Adrenal gland (tissue), 19 donors: ENCODE measurements around the gene PHOX2A. TPM values are rescaled to one million over a fixed set of nuclear protein-coding genes. Genes with fewer than 3 reads are reported as not detected.
"Not testable (repeated sequence)": the region's sequence is repeated elsewhere in the genome, so short reads cannot be mapped to it uniquely, and the experiment has no call there.

Source experiments
- DNase-seq, 7 donors: peaks; one replicate each; pipeline ENCODE4 v3.0.0-alpha.2; 2019 to 2020
- H3K27ac ChIP-seq, 5 donors: fragments of 200-600 bp; sonication (generic) in 4 of 5; 1 replicate in 3 of 5; 2 replicates in 2 of 5; pipeline versions ENCODE4 v1.5.1 to v1.8.0; 2016 to 2020; ENCODE audit warnings: mild to moderate bottlenecking in 1 of 5
- H3K27me3 ChIP-seq: fragments of 200-600 bp; 2 replicates; pipeline ENCODE4 v1.8.0; 2021
- H3K36me3 ChIP-seq, 2 donors: fragments of 200-600 bp; replicated peaks in 1 of 2; 1 replicate in 1 of 2; 2 replicates in 1 of 2; pipeline versions ENCODE4 v1.5.1 to v1.8.0; 2018 to 2022
- H3K4me1 ChIP-seq, 2 donors: fragments of 200-600 bp; replicated peaks in 1 of 2; 1 replicate in 1 of 2; 2 replicates in 1 of 2; pipeline versions ENCODE4 v1.5.1 to v1.8.0; 2018 to 2021
- H3K4me3 ChIP-seq, 4 donors: fragments of 200-600 bp; sonication (generic) in 3 of 4; one replicate each; pipeline ENCODE4 v1.5.1; 2016 to 2018
- H3K9me3 ChIP-seq, 3 donors: fragments of 200-600 bp; sonication (generic) in 1 of 3; replicated peaks in 1 of 3; 1 replicate in 2 of 3; 2 replicates in 1 of 3; pipeline versions ENCODE4 v1.5.1 to v1.8.0; 2016 to 2021
- CTCF ChIP-seq, 6 experiments: fragments of 450-650 bp in 4 of 6; fragments of 200-600 bp in 2 of 6; sonication (generic) in 1 of 6; IDR thresholded peaks; 1 replicate in 5 of 6; 2 replicates in 1 of 6; pipeline versions ENCODE4 v1.5.1 to v1.8.0; 2016 to 2021; ENCODE audit warnings: antibody characterized with exemption in 6 of 6, mild to moderate bottlenecking in 2 of 6, moderate library complexity in 1 of 6
- POLR2A ChIP-seq, 2 donors: fragments of 450-650 bp; IDR thresholded peaks; one replicate each; pipeline ENCODE4 v1.6.1; 2017; ENCODE audit warnings: antibody characterized with exemption in 2 of 2, mild to moderate bottlenecking in 2 of 2, moderate library complexity in 1 of 2
- WGBS, 4 donors: extraction: QIAGEN DNeasy Blood & Tissue Kit in 2 of 4; methylation state at CpG; one replicate each; pipeline versions ENCODE4 v1.1.5 to v1.1.7; 2013 to 2017; 5-methylcytosine and 5-hydroxymethylcytosine counted together
- intact Hi-C, 2 donors: fragments of 100-400 bp; cut with DNase I; formaldehyde crosslinking; loops; one replicate each; pipeline versions ENCODE4 v1.14.1 to v1.15.0; 2022 to 2023
- long read RNA-seq, 10 donors: library from polyadenylated mRNA in 3 of 10; unstranded in 2 of 10; stranded (forward) in 1 of 10; transcript quantifications; one replicate each; pipeline ENCODE4 v2.0.0 and lab custom pipeline, GENCODE V29; 2021 to 2026
- polyA plus RNA-seq, 3 donors: library from polyadenylated mRNA; stranded (reverse); fragments of 200-250 nt in 2 of 3; fragments of 350-450 nt in 1 of 3; fragmentation: Illumina TruSeq in 1 of 3; extraction: RNeasy Lipid Tissue Mini Kit (QIAGEN cat#74804) in 1 of 3; gene quantifications; one replicate each; pipeline ENCODE4 v1.2.3, GENCODE V29; 2013 to 2014
- total RNA-seq, 9 donors: library from RNA; depleted of rRNA in 4 of 9; stranded (reverse); fragments of >200 nt in 4 of 9; fragments of 120-200 nt in 1 of 9; fragmentation: NEBNext Ultra II Directional in 1 of 9; extraction: Animal tissue kit (Norgen Biotek cat#: 25700) in 1 of 9; gene quantifications; one replicate each; pipeline versions ENCODE4 v1.1.0 to v1.2.4, GENCODE V29; 2013 to 2023
- donor health status: healthy with polysubstance abuse.
- donor health status: Bipolar disorder and iron deficiency.
- donor health status: DM: yes; HTN: yes; CAD: no.
- donor health status: DM: no; HTN: no; CAD: no.
- donor health status: DM: no; HTN: no; CAD: no.
- donor health status: DM: yes; HTN: yes; CAD: no.

PHOX2A gene
- total RNA-seq (10 to 100 TPM in 3 of 9 donors, 1 to 10 TPM in 1, under 1 TPM in 2, not detected in 3; 0.32 to 26.6 (median 9.0) TPM), polyA plus RNA-seq (10 to 100 TPM in 2 of 3 donors, 1 to 10 TPM in 1; 7.1 to 68.9 (median 19.2) TPM)
- long read RNA-seq, donor 1 = 0 reads
- long read RNA-seq, donor 2, partial matches to known transcripts = 106 of 106 reads
- long read RNA-seq, donor 2, other reads (novel, unspliced or antisense) = 0 of 106 reads
- long read RNA-seq, donor 3 = 0 reads
- long read RNA-seq, donor 4 = 0 reads
- long read RNA-seq, donor 5 = 0 reads
- long read RNA-seq, donor 6 = 0 reads
- long read RNA-seq, donor 7, partial matches to known transcripts = 64 of 65 reads
- long read RNA-seq, donor 7, other reads (novel, unspliced or antisense) = 0 of 65 reads
- long read RNA-seq, donor 8, partial matches to known transcripts = 44 of 44 reads
- long read RNA-seq, donor 8, other reads (novel, unspliced or antisense) = 0 of 44 reads
- long read RNA-seq, donor 9 = 0 reads
- long read RNA-seq, donor 10, partial matches to known transcripts = 0 of 1 reads
- long read RNA-seq, donor 10, other reads (novel, unspliced or antisense) = 0 of 1 reads

DNA sequence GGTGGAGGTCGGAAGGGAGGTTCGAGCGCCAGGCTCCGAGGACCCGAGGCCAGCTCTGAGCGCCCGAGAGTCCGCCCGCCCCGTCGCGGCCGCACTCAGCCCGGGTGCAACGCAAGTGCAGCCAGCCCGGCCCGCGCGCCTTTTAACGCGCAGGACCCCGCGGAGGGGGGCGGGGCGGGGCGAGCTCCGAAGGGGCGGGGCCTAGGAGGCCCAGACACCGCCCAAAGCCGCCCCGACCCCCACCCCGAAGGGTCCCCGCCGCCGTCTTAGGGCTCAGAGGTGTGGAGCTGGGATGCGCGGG, at the start of gene PHOX2A:
PHOX2A (minus strand) TSS at position 117 of the 301 bp plus-strand sequence. CDS start 172 bp downstream, outside the sequence.
- Histone ChIP-seq H3K36me3 (no peaks in the 10 kb centered on the region), H3K9me3 (no peaks in the 10 kb centered on the region), H3K4me1 (peaks cover 25 to 27% of the 10 kb centered on the region in 2 donors), H3K4me3 (peak within 1 kb of the TSS in 1 of 4 donors; percentile 6), H3K27ac (peak within 1 kb of the TSS in 1 of 5 donors; percentile 52), H3K27me3 (peaks cover 43% of the 10 kb centered on the region)
- 2 to 3% methylated on average over 25 to 37 of the region's 37 CpGs; no CpG with 5 or more reads in 2 of the 4 donors for WGBS, 4 donors
- no peak for TF ChIP-seq CTCF (IDR thresholded peaks at IDR 0.05)
- intact Hi-C loops = no loop called here
- peak in 3 of 7 donors; percentile 24 to 78 (median 45) for DNase-seq

DNA sequence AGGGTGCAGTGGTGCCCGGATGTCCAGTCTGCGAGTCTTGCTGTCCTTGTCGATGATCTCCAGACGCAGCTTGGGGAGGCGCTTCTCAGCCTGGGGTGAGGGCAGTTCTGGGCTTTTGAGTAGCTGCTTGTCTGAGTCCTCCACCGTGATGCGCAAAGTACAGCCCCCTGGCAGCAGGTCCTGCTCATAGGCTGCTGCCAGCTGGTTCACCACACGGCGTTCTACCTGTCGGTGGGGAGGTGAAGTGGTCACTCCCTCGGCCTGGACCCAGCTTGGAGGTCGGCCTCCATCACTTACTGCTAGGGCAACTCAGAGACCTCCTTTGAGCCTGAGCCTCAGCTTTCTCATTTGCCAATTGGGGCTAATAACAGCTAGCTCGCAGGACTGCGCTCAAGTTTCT, 49.4 kb upstream of the PHOX2A start:
- Histone ChIP-seq H3K4me3 (no peak overlapping the region), H3K36me3 (no peaks in the 10 kb centered on the region), H3K27ac (no peak overlapping the region), H3K9me3 (no peaks in the 10 kb centered on the region), H3K4me1 (no peaks in the 10 kb centered on the region), H3K27me3 (no peaks in the 10 kb centered on the region)
- DNase-seq = peak in 1 of 7 donors; percentile 44
- no peak for TF ChIP-seq POLR2A (IDR thresholded peaks at IDR 0.05)
- TF ChIP-seq CTCF (IDR thresholded peaks at IDR 0.05) = no peak
- 85 to 96% (median 94%) methylated on average over 4 to 14 of the region's 14 CpGs for WGBS, 4 donors
- intact Hi-C loops = loop anchor here (10.0 kb wide), 2 partner anchors 111 to 131 kb away; no protein-coding TSS in a partner anchor

DNA sequence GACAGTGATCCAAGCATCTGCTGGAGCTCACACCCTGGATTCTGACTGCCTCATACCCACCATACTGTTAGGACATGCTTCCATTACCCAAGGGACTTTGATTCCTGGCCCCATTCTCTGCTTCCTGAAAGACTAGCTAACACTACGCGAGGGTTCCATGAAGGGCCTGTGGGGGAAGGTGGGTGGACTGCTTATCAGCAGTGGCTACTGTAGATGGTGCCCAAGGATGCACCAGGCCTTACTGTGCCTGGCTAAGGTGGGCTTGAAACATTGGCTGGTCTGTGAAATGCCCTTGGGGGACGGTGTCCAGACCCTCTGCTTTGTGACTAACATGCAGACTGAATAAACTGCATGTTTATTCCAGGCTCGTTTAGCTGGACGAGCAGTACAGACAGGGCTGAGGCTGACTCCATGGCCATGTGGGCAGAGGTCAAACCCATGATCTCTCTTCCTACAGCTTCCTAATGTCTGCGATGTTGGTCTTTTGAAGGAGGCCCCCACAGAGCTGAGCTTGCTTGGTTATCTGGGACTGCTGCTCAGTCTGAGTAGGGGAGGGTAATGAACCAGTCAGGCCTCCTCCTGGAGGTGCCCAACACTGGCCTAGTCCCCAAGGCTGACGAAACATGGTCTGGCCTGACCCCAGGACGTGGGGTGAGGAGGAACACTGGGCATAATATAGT, 48.3 kb upstream of the PHOX2A start:
- intact Hi-C loops = loop anchor here (10.0 kb wide), 2 partner anchors 113 to 133 kb away; no protein-coding TSS in a partner anchor
- Histone ChIP-seq H3K27me3 (no peaks in the 10 kb centered on the region), H3K27ac (no peak overlapping the region), H3K4me1 (no peaks in the 10 kb centered on the region), H3K9me3 (no peaks in the 10 kb centered on the region), H3K36me3 (no peaks in the 10 kb centered on the region), H3K4me3 (no peak overlapping the region)
- DNase-seq = peak in 1 of 7 donors; percentile 41
- TF ChIP-seq POLR2A (IDR thresholded peaks at IDR 0.05) = no peak
- no peak for TF ChIP-seq CTCF (IDR thresholded peaks at IDR 0.05)
- WGBS, 4 donors = 77 to 98% (median 89%) methylated on average over 4 to 8 of the region's 8 CpGs

DNA sequence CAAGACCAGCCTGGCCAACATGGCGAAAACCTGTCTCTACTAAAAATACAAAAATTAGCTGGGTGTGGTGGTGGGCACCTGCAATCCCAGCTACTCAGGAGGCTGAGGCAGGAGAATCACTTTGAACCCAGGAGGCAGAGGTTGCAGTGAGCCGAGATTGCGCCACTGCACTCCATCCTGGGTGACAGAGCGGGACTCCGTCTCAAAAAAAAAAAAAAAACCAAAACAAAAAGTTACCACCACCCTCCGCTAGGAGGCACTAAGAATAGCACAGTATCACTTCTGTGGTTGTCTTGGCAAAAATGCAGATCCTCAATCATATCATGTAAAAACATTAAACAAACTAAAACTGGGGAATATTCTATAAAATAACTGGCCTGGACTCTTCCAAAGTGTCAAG, 46.8 kb upstream of the PHOX2A start:
- peak in 2 of 7 donors; percentile 34 to 48 for DNase-seq
- H3K27ac ChIP-seq, H3K4me3 ChIP-seq, H3K4me1 ChIP-seq, H3K9me3 ChIP-seq, H3K36me3 ChIP-seq, H3K27me3 ChIP-seq: not testable (repeated sequence)
- peak; percentile 30 to 94 (median 58) for TF ChIP-seq CTCF (IDR thresholded peaks at IDR 0.05)
- WGBS, 4 donors = 29 to 49% (median 42%) methylated on average over 6 of the region's 6 CpGs
- intact Hi-C loops = loop anchor here (10.0 kb wide), 2 partner anchors 114 to 134 kb away; no protein-coding TSS in a partner anchor
